ENCODE results near the gene CXCL8.

Gene CXCL8

GRCh38 chr4:73744203-73744602 is 3.8 kb downstream of the CXCL8 start:
- no peaks in the 10 kb centered on the region for H3K36me3 ChIP-seq (ENCODE audit: insufficient read depth, low read length)
- no peak overlapping the region for H3K9ac ChIP-seq (ENCODE audit: low read depth, low read length, poor library complexity, severe bottlenecking)
- H3K4me1 ChIP-seq (ENCODE audit: insufficient read depth, low read length, poor library complexity, severe bottlenecking), result no peaks in the 10 kb centered on the region
- H4K20me1 ChIP-seq (ENCODE audit: insufficient read depth, low read length, poor library complexity, severe bottlenecking), result no peaks in the 10 kb centered on the region
- no peak overlapping the region for H3K4me3 ChIP-seq (ENCODE audit: low read length, poor library complexity, severe bottlenecking)
- no peaks in the 10 kb centered on the region for H3K9me2 ChIP-seq (replicated peaks; ENCODE audit: low read depth, low read length)
- H3K27me3 ChIP-seq (ENCODE audit: insufficient read depth, low read length, poor library complexity, severe bottlenecking), result peaks cover 3% of the 10 kb centered on the region
- no peaks in the 10 kb centered on the region for H3K79me2 ChIP-seq (ENCODE audit: insufficient read depth, low read length)
- H3K9me3 ChIP-seq (ENCODE audit: insufficient read depth, low read depth, low read length), result no peaks in the 10 kb centered on the region
- no peak overlapping the region for H2AFZ ChIP-seq (ENCODE audit: low read length)
- TF ChIP-seq EZH2phosphoT487 (IDR thresholded peaks at IDR 0.05; ENCODE audit: borderline replicate concordance) (no peak), CTCF (conservative IDR thresholded peaks at IDR 0.05; ENCODE audit: low read length) (no peak)
- H3F3A ChIP-seq (ENCODE audit: low read depth), result no peaks in the 10 kb centered on the region
- H3K4me2 ChIP-seq (ENCODE audit: low read depth, low read length, poor library complexity, severe bottlenecking), result no peak overlapping the region

- no peak overlapping the region for H3K9ac ChIP-seq (ENCODE audit: low read depth, low read length, poor library complexity, severe bottlenecking)
- H3K36me3 ChIP-seq (ENCODE audit: insufficient read depth, low read length), result no peaks in the 10 kb centered on the region
These were observed 10.4 kb downstream of the CXCL8 start for GRCh38 chr4:73750730-73751129.

GRCh38 chr4:73751166-73751565 is 10.8 kb downstream of the CXCL8 start:
- Histone ChIP-seq H3K79me2 (ENCODE audit: insufficient read depth, low read length) (no peaks in the 10 kb centered on the region), H4K20me1 (ENCODE audit: insufficient read depth, low read length, poor library complexity, severe bottlenecking) (no peaks in the 10 kb centered on the region), H3K36me3 (ENCODE audit: insufficient read depth, low read length) (no peaks in the 10 kb centered on the region), H3K9ac (ENCODE audit: low read depth, low read length, poor library complexity, severe bottlenecking) (no peak overlapping the region), H3K4me2 (ENCODE audit: low read depth, low read length, poor library complexity, severe bottlenecking) (no peak overlapping the region), H3F3A (ENCODE audit: low read depth) (no peaks in the 10 kb centered on the region), H3K9me2 (replicated peaks; ENCODE audit: low read depth, low read length) (no peaks in the 10 kb centered on the region), H3K4me1 (ENCODE audit: insufficient read depth, low read length, poor library complexity, severe bottlenecking) (no peaks in the 10 kb centered on the region), H3K4me3 (ENCODE audit: low read length, poor library complexity, severe bottlenecking) (no peak overlapping the region), H3K27me3 (ENCODE audit: insufficient read depth, low read length, poor library complexity, severe bottlenecking) (peaks cover 3% of the 10 kb centered on the region), H2AFZ (ENCODE audit: low read length) (no peak overlapping the region), H3K9me3 (ENCODE audit: insufficient read depth, low read depth, low read length) (no peaks in the 10 kb centered on the region)
- no peak for TF ChIP-seq CTCF (conservative IDR thresholded peaks at IDR 0.05; ENCODE audit: low read length)
- TF ChIP-seq EZH2phosphoT487 (IDR thresholded peaks at IDR 0.05; ENCODE audit: borderline replicate concordance), result no peak

More at GRCh38 chr4:73750730-73751129, 10.4 kb downstream of the CXCL8 start:
- TF ChIP-seq CTCF (conservative IDR thresholded peaks at IDR 0.05; ENCODE audit: low read length) (no peak), EZH2phosphoT487 (IDR thresholded peaks at IDR 0.05; ENCODE audit: borderline replicate concordance) (no peak)
- Histone ChIP-seq H3K4me3 (ENCODE audit: low read length, poor library complexity, severe bottlenecking) (no peak overlapping the region), H3K79me2 (ENCODE audit: insufficient read depth, low read length) (no peaks in the 10 kb centered on the region), H3K4me1 (ENCODE audit: insufficient read depth, low read length, poor library complexity, severe bottlenecking) (no peaks in the 10 kb centered on the region), H3K9me2 (replicated peaks; ENCODE audit: low read depth, low read length) (no peaks in the 10 kb centered on the region), H3F3A (ENCODE audit: low read depth) (no peaks in the 10 kb centered on the region), H3K9me3 (ENCODE audit: insufficient read depth, low read depth, low read length) (no peaks in the 10 kb centered on the region), H3K27me3 (ENCODE audit: insufficient read depth, low read length, poor library complexity, severe bottlenecking) (peaks cover 3% of the 10 kb centered on the region), H4K20me1 (ENCODE audit: insufficient read depth, low read length, poor library complexity, severe bottlenecking) (no peaks in the 10 kb centered on the region), H2AFZ (ENCODE audit: low read length) (no peak overlapping the region), H3K4me2 (ENCODE audit: low read depth, low read length, poor library complexity, severe bottlenecking) (no peak overlapping the region)
